Mesendoderm (in vitro differentiated cells): Measurements from ENCODE around the gene GABRB3.

ENCODE experiments used
- DNase-seq: peaks from one replicate; pipeline ENCODE4 v3.0.0; 2013
- H2AK5ac ChIP-seq: 2 replicates; pipeline ENCODE4 v1.6.1; 2013; ENCODE audit warnings: low read length, inconsistent platforms
- H2BK120ac ChIP-seq: 2 replicates; pipeline ENCODE4 v1.6.1; 2013; ENCODE audit warnings: low read depth, mild to moderate bottlenecking, low read length, moderate library complexity, mixed read lengths
- H2BK15ac ChIP-seq: replicated peaks from 2 replicates; pipeline ENCODE4 v1.6.1; 2013; ENCODE audit warnings: low read depth, mild to moderate bottlenecking, moderate library complexity
- H2BK5ac ChIP-seq: 2 replicates; pipeline ENCODE4 v1.6.1; 2013; ENCODE audit warnings: low read length, inconsistent platforms
- H3K18ac ChIP-seq: 2 replicates; pipeline ENCODE4 v1.6.1; 2013; ENCODE audit warnings: mild to moderate bottlenecking, low read length, mixed read lengths
- H3K23ac ChIP-seq: one replicate; pipeline ENCODE4 v1.6.1; 2013; ENCODE audit warnings: low read length
- H3K27ac ChIP-seq: 2 replicates; pipeline ENCODE4 v1.5.1; 2013; ENCODE audit warnings: low read depth, mild to moderate bottlenecking, inconsistent platforms, low read length, moderate library complexity
- H3K27me3 ChIP-seq: 2 replicates; pipeline ENCODE4 v1.6.1; 2013; ENCODE audit warnings: low read length, control low read depth, mild to moderate bottlenecking, inconsistent platforms; ENCODE audit not compliant: insufficient read depth, poor library complexity
- H3K36me3 ChIP-seq: 2 replicates; pipeline ENCODE4 v1.6.1; 2013; ENCODE audit warnings: low read length, inconsistent platforms; ENCODE audit not compliant: control insufficient read depth, insufficient read depth
- H3K4ac ChIP-seq: one replicate; pipeline ENCODE4 v1.6.1; 2013; ENCODE audit warnings: low read depth, mild to moderate bottlenecking, low read length, moderate library complexity
- H3K4me1 ChIP-seq: 2 replicates; pipeline ENCODE4 v1.6.1; 2013; ENCODE audit warnings: low read depth, low read length, inconsistent platforms; ENCODE audit not compliant: control insufficient read depth
- H3K4me2 ChIP-seq: 2 replicates; pipeline ENCODE4 v1.6.1; 2013; ENCODE audit warnings: low read length
- H3K4me3 ChIP-seq: 2 replicates; pipeline ENCODE4 v1.5.1; 2013; ENCODE audit warnings: mild to moderate bottlenecking, low read length
- H3K56ac ChIP-seq: one replicate; pipeline ENCODE4 v1.6.1; 2013; ENCODE audit warnings: low read length
- H3K79me1 ChIP-seq: 2 replicates; pipeline ENCODE4 v1.6.1; 2013; ENCODE audit warnings: low read length, inconsistent platforms
- H3K79me2 ChIP-seq: 2 replicates; pipeline ENCODE4 v1.6.1; 2013; ENCODE audit warnings: mild to moderate bottlenecking, low read length; ENCODE audit not compliant: control insufficient read depth, insufficient read depth
- H3K9ac ChIP-seq: 2 replicates; pipeline ENCODE4 v1.6.1; 2013; ENCODE audit warnings: low read length, inconsistent platforms
- H4K5ac ChIP-seq: one replicate; pipeline ENCODE4 v1.6.1; 2013; ENCODE audit warnings: low read length
- H4K8ac ChIP-seq: one replicate; pipeline ENCODE4 v1.6.1; 2013; ENCODE audit warnings: low read depth, mild to moderate bottlenecking, control low read depth, low read length, moderate library complexity
- WGBS: extraction: QIAGEN DNeasy Blood & Tissue Kit; methylation state at CpG from one replicate; pipeline ENCODE4 v1.1.7; 2013; ENCODE audit warnings: low lambda C conversion rate, missing lambda C conversion rate; ENCODE audit not compliant: insufficient coverage; ENCODE audit errors: extremely low coverage; 5-methylcytosine and 5-hydroxymethylcytosine counted together

The GABRB3 gene

GRCh38 chr15:26644948-26645347 is 127.9 kb downstream of the GABRB3 start:
- no peak overlapping the region for H3K27ac ChIP-seq
- H3K79me1 ChIP-seq: peaks cover 21% of the 10 kb centered on the region
- no peak overlapping the region for H3K4ac ChIP-seq
- no peak overlapping the region for H3K56ac ChIP-seq
- no peaks in the 10 kb centered on the region for H3K27me3 ChIP-seq
- H3K4me1 ChIP-seq: no peaks in the 10 kb centered on the region
- H3K4me3 ChIP-seq: no peak overlapping the region
- no peak overlapping the region for H2BK120ac ChIP-seq
- no peak overlapping the region for H3K23ac ChIP-seq
- DNase-seq: no peak
- H3K9ac ChIP-seq: no peak overlapping the region
- no peak overlapping the region for H2BK15ac ChIP-seq
- H2BK5ac ChIP-seq: no peak overlapping the region
- no peak overlapping the region for H4K8ac ChIP-seq
- H3K18ac ChIP-seq: no peak overlapping the region
- no peaks in the 10 kb centered on the region for H3K36me3 ChIP-seq
- H3K79me2 ChIP-seq: peaks cover 27% of the 10 kb centered on the region
- no peak overlapping the region for H4K5ac ChIP-seq
- no peak overlapping the region for H2AK5ac ChIP-seq
- WGBS: no CpG with 5 or more reads among the region's 9 CpGs
- H3K4me2 ChIP-seq: no peak overlapping the region

- no peak overlapping the region for H3K27ac ChIP-seq
- H2BK15ac ChIP-seq: no peak overlapping the region
- H3K79me2 ChIP-seq: peaks cover 21% of the 10 kb centered on the region
- no peak overlapping the region for H2AK5ac ChIP-seq
- no peak overlapping the region for H3K56ac ChIP-seq
- no peak overlapping the region for H2BK120ac ChIP-seq
- DNase-seq: no peak
- no peaks in the 10 kb centered on the region for H3K36me3 ChIP-seq
- no peak overlapping the region for H3K9ac ChIP-seq
- no peak overlapping the region for H3K4me3 ChIP-seq
- no peak overlapping the region for H3K4me2 ChIP-seq
- H3K23ac ChIP-seq: no peak overlapping the region
- H3K79me1 ChIP-seq: peaks cover 13% of the 10 kb centered on the region
- no peak overlapping the region for H3K4ac ChIP-seq
- H3K18ac ChIP-seq: no peak overlapping the region
- no peak overlapping the region for H4K5ac ChIP-seq
- H3K27me3 ChIP-seq: no peaks in the 10 kb centered on the region
- peaks cover 1% of the 10 kb centered on the region for H3K4me1 ChIP-seq
- WGBS: no CpG with 5 or more reads among the region's 6 CpGs
- H4K8ac ChIP-seq: no peak overlapping the region
- H2BK5ac ChIP-seq: no peak overlapping the region
Measured at GRCh38 chr15:26641144-26641543, 131.7 kb downstream of the GABRB3 start.

GRCh38 chr15:26640601-26641000 is 132.3 kb downstream of the GABRB3 start:
- Histone ChIP-seq H3K4me3 (no peak overlapping the region), H3K23ac (no peak overlapping the region), H3K18ac (no peak overlapping the region), H3K79me1 (peaks cover 13% of the 10 kb centered on the region), H2AK5ac (no peak overlapping the region), H4K8ac (no peak overlapping the region), H2BK15ac (no peak overlapping the region), H3K4me2 (no peak overlapping the region), H3K79me2 (peaks cover 21% of the 10 kb centered on the region), H4K5ac (no peak overlapping the region), H2BK120ac (no peak overlapping the region), H2BK5ac (no peak overlapping the region), H3K9ac (no peak overlapping the region), H3K4me1 (peaks cover 4% of the 10 kb centered on the region), H3K27ac (no peak overlapping the region), H3K27me3 (no peaks in the 10 kb centered on the region), H3K56ac (no peak overlapping the region), H3K4ac (no peak overlapping the region), H3K36me3 (no peaks in the 10 kb centered on the region)
- no peak for DNase-seq
- WGBS: no CpG with 5 or more reads among the region's 5 CpGs

GRCh38 chr15:26639966-26640365 is 132.9 kb downstream of the GABRB3 start:
- Histone ChIP-seq H2BK120ac (no peak overlapping the region), H2AK5ac (no peak overlapping the region), H3K9ac (no peak overlapping the region), H3K27ac (no peak overlapping the region), H3K79me1 (peaks cover 13% of the 10 kb centered on the region), H3K56ac (no peak overlapping the region), H3K4me3 (no peak overlapping the region), H3K4ac (no peak overlapping the region), H3K36me3 (no peaks in the 10 kb centered on the region), H3K79me2 (peaks cover 20% of the 10 kb centered on the region), H4K5ac (no peak overlapping the region), H3K18ac (no peak overlapping the region), H3K23ac (no peak overlapping the region), H2BK5ac (no peak overlapping the region), H3K27me3 (no peaks in the 10 kb centered on the region), H2BK15ac (no peak overlapping the region), H3K4me2 (no peak overlapping the region), H4K8ac (no peak overlapping the region), H3K4me1 (peaks cover 4% of the 10 kb centered on the region)
- no CpG with 5 or more reads among the region's 9 CpGs for WGBS
- DNase-seq: no peak

GRCh38 chr15:26635614-26636013 is 137.3 kb downstream of the GABRB3 start:
- H4K5ac ChIP-seq: no peak overlapping the region
- no peak overlapping the region for H3K4me2 ChIP-seq
- no peak overlapping the region for H4K8ac ChIP-seq
- no peak overlapping the region for H3K4ac ChIP-seq
- H2BK5ac ChIP-seq: no peak overlapping the region
- peaks cover 8% of the 10 kb centered on the region for H3K79me1 ChIP-seq
- WGBS: no CpG with 5 or more reads among the region's 2 CpGs
- no peak overlapping the region for H3K18ac ChIP-seq
- H3K9ac ChIP-seq: no peak overlapping the region
- no peak overlapping the region for H2AK5ac ChIP-seq
- H2BK15ac ChIP-seq: peak overlapping the region; percentile 87
- H3K27ac ChIP-seq: no peak overlapping the region
- no peak for DNase-seq
- H3K79me2 ChIP-seq: peaks cover 8% of the 10 kb centered on the region
- peaks cover 27% of the 10 kb centered on the region for H3K4me1 ChIP-seq
- H2BK120ac ChIP-seq: no peak overlapping the region
- H3K56ac ChIP-seq: no peak overlapping the region
- H3K23ac ChIP-seq: no peak overlapping the region
- no peaks in the 10 kb centered on the region for H3K27me3 ChIP-seq
- H3K4me3 ChIP-seq: no peak overlapping the region
- H3K36me3 ChIP-seq: no peaks in the 10 kb centered on the region

GRCh38 chr15:26635105-26635504 is 137.8 kb downstream of the GABRB3 start:
- Histone ChIP-seq H2BK120ac (peak overlapping the region; percentile 91), H4K5ac (no peak overlapping the region), H3K79me2 (peaks cover 9% of the 10 kb centered on the region), H2BK5ac (peak overlapping the region; percentile 73), H3K4ac (peak overlapping the region; percentile 24), H2AK5ac (peak overlapping the region; percentile 31), H3K4me1 (peaks cover 29% of the 10 kb centered on the region), H3K36me3 (no peaks in the 10 kb centered on the region), H4K8ac (no peak overlapping the region), H2BK15ac (no peak overlapping the region), H3K79me1 (peaks cover 8% of the 10 kb centered on the region), H3K4me2 (no peak overlapping the region), H3K23ac (no peak overlapping the region), H3K27ac (no peak overlapping the region), H3K9ac (no peak overlapping the region), H3K4me3 (no peak overlapping the region), H3K27me3 (no peaks in the 10 kb centered on the region), H3K18ac (peak overlapping the region; percentile 89), H3K56ac (peak overlapping the region; percentile 59)
- WGBS: no CpG with 5 or more reads among the region's 2 CpGs
- peak; percentile 25 for DNase-seq
